Measurements from ENCODE around the gene CST1.

Gene CST1

GRCh38 chr20:23697947-23698346 is 52.8 kb downstream of the CST1 start:
- Histone ChIP-seq H3K27ac (no peak overlapping the region), H3K4me1 (ENCODE audit: control insufficient read depth in 1 of 2, insufficient read depth in 1 of 2, low read depth in 1 of 2, low read length in 1 of 2) (no peaks in the 10 kb centered on the region)
- TF ChIP-seq CTCF (IDR thresholded peaks at IDR 0.05), result no peak

More at GRCh38 chr20:23697947-23698346, 52.8 kb downstream of the CST1 start:
- Histone ChIP-seq H3K4me3 (ENCODE audit: low read depth in 1 of 2, low read length in 1 of 2) (no peak overlapping the region), H3K27me3 (no peaks in the 10 kb centered on the region), H3K36me3 (no peaks in the 10 kb centered on the region), H3K9me3 (no peaks in the 10 kb centered on the region)

Data from neutrophil (primary cell).